NT2/D1 (cell line): ENCODE data around the gene DSCAM.

Experiments
- YY1 ChIP-seq: IDR thresholded peaks from 2 replicates; pipeline ENCODE4 v1.6.1; 2011; ENCODE audit not compliant: insufficient read length, insufficient read depth
- ZNF274 ChIP-seq: IDR thresholded peaks from 2 replicates; pipeline ENCODE4 v1.6.1; 2011; ENCODE audit warnings: mild to moderate bottlenecking, low read depth, low read length

- no peak for TF ChIP-seq YY1
- TF ChIP-seq ZNF274, result no peak
Measured at GRCh38 chr21:40531016-40531415, 315.9 kb downstream of the DSCAM start.
